Activated T-cell treated with anti-CD3 and anti-CD28 coated beads for 1 hour (primary cell): Measurements from ENCODE around the gene KRTAP2-1.
"Not testable (repeated sequence)": the region's sequence is repeated elsewhere in the genome, so short reads cannot be mapped to it uniquely, and the experiment has no call there.

ENCODE experiments used
- DNase-seq: peaks from one replicate; pipeline ENCODE4 v3.0.0-alpha.2; 2020; ENCODE audit warnings: low read depth

KRTAP2-1 gene

DNA sequence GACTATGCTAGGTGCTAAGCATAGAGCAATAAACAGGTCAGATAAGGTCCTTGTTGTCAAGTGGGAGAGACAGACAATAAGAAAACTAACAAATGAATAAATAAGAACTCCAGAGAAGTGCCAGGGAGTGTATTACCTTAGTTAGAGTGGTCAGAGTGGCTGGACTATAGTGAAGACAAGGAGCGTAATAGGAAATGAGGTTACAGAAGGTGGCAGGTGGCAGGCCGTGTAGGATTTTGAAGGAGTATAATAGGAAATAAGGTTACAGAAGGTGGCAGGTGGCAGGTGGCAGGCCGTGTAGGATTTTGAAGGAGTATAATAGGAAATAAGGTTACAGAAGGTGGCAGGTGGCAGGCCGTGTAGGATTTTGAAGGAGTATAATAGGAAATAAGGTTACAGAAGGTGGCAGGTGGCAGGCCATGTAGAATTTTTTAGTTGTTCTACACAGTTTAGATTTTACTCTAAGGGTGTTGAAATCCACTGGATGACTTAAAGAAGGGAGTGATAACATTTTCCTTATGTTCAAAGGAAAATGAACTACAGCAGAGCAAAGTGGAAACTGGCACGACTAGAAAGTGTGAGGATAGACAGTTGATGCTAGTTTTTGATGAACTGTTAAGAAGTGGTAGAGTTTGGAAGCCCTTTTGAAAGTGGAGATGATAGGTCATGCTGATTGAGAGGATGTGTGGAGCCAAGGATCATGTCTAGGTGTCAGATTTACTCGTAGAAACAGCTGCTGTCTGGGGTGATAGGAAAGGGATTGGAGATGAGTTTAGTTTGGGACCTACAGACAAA, 34.6 kb downstream of the KRTAP2-1 start:
- DNase-seq = no peak

DNA sequence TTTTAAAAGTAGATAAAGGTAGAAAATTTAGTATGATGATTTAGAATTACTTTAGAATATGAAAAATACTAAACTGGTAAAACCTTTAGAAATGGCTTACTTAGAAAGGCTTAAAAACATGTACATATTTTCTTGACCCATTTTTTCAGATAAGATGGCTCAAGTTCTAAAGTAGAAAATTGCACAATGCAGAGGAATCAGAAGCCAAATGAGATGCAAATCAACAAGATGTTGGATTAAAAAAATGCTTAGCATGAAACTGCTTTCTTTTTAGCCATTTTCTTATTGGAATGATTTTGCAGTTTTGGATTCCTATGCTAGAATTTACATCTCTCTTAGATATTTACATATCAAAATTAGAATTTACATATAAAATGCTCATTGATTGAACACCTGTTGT, 36.7 kb downstream of the KRTAP2-1 start:
- DNase-seq = no peak

GRCh38 chr17:41009936-41010335, 37.2 kb downstream of the KRTAP2-1 start:
- no peak for DNase-seq

- DNase-seq = no peak
These were observed 37.8 kb downstream of the KRTAP2-1 start for GRCh38 chr17:41009301-41009760.

DNA sequence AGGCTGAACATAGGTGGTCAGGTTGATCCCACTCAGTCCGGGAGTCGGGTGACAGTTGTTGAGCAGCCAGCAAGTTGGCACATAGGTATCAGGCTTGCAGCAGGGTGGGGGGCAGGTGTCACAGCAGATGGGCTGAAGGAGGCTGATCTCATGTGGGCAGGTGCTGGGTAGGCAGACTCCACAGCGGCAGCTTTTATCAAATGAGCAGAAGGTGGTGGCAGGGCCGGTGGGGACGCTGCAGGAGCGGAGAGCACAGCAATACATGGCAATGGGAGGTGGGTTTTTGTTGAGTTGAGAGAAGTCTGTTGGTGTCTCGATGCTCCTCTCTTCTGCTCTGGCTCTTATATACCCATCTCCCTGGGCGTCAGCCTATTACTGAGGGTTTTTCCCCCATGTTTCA, 38.3 kb downstream of the KRTAP2-1 start, which contains the start of gene KRTAP3-1:
Gene KRTAP3-1, minus strand, starts transcription at position 318 of the 400 bp plus-strand sequence. Its CDS starts 54 bp downstream, at position 264.
- no peak for DNase-seq

DNA sequence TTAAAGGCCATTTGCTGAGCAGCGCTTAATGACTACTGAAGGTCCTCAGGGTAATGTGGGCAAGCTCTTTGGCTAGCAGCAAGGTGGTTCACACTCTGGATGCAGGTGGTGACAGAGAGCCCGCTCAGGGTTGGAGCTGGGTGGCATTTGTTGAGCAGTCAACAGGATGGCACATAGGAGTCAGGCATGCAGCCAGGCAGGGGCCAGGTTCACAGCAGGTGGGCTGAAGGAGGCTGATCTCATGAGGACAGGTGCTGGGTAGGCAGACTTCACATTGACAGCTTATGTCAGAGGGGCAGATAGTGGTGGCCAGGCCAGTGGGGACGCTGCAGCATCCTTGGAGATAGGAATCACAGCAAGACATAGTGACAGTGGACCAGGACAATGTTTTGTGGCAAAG, 42.7 kb downstream of the KRTAP2-1 start:
- no peak for DNase-seq

GRCh38 chr17:41003926-41004325, 43.2 kb downstream of the KRTAP2-1 start:
- no peak for DNase-seq

- no peak for DNase-seq
These were observed 44.3 kb downstream of the KRTAP2-1 start for GRCh38 chr17:41002814-41003213.

GRCh38 chr17:41001795-41002194, 45.3 kb downstream of the KRTAP2-1 start:
- no peak for DNase-seq

DNA sequence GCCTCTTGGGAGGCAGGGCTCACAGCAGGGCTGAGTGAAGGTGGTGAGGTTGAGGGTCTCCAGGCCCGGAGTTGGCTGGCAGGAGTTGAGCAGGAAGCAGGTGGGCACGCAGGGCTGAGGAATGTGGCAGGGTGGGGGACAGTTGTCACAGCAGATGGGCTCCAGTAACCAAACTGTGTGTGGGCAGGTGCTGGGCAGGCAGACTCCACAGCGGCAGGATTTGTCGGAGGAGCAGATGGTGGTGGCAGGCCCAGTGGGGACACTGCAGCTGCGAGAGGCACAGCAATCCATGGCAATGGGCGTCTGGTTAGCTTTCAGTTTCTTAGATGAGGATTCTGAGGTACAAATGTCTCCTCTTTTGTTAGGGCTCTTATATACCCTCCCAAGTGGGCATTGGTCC, 47.6 kb downstream of the KRTAP2-1 start, which contains the start of gene KRTAP3-2:
Gene KRTAP3-2, minus strand, starts transcription at position 344 of the 400 bp plus-strand sequence. Its CDS starts 53 bp downstream, at position 291.
- DNase-seq = not testable (repeated sequence)

DNA sequence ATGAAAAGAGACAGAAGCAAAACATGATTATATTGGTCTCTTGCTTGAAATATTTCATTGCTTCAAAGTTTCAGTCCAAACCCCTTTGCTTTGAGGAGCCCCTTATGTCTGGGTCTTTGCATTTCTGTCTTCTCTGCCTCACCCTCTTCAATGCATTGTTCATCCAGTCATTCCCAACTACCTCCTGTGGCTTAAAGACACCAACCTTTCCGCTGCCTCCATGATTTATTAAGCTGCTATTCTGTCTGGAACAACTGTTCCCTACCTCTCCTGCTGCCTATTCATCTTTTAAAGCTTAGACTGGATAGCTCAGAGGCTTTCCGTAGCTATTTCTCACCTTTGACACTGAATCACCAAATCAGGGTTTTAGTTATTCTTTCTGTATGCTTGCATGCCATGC, 49.8 kb downstream of the KRTAP2-1 start:
- no peak for DNase-seq

- DNase-seq = no peak
These were observed 50.3 kb downstream of the KRTAP2-1 start for GRCh38 chr17:40996829-40997228.
